WTC11 (cell line): ENCODE data around the gene ADAM8. TPM values are rescaled to one million over a fixed set of nuclear protein-coding genes. Genes with fewer than 3 reads are reported as not detected.

Experiments
- CREB1 ChIP-seq: sonication (generic); formaldehyde crosslinking; IDR thresholded peaks from 2 replicates; pipeline ENCODE4 v1.8.0; 2023; ENCODE audit warnings: mild to moderate bottlenecking, missing genetic modification reagents
- CREM ChIP-seq: sonication (generic); formaldehyde crosslinking; IDR thresholded peaks from 2 replicates; pipeline ENCODE4 v1.8.1; 2022; ENCODE audit warnings: mild to moderate bottlenecking, missing genetic modification reagents, moderate library complexity
- ELF4 ChIP-seq: sonication (generic); formaldehyde crosslinking; IDR thresholded peaks from 2 replicates; pipeline ENCODE4 v1.8.1; 2022; ENCODE audit warnings: low read depth, mild to moderate bottlenecking, moderate library complexity, missing genetic modification reagents
- EMX1 ChIP-seq: fragments of 250-450 bp; sonication (Bioruptor Pico); IDR thresholded peaks from 2 replicates; pipeline ENCODE4 v1.8.0; 2021; ENCODE audit warnings: mild to moderate bottlenecking
- FOXJ3 ChIP-seq: sonication (generic); formaldehyde crosslinking; IDR thresholded peaks from 2 replicates; pipeline ENCODE4 v1.9.0; 2021; ENCODE audit warnings: missing genetic modification reagents, mild to moderate bottlenecking, borderline replicate concordance
- FOXK1 ChIP-seq: sonication (generic); formaldehyde crosslinking; IDR thresholded peaks from 2 replicates; pipeline ENCODE4 v1.8.0; 2022; ENCODE audit warnings: mild to moderate bottlenecking, moderate library complexity, missing genetic modification reagents
- GRHL2 ChIP-seq: fragments of 250-450 bp; sonication (Bioruptor Pico); IDR thresholded peaks from 2 replicates; pipeline ENCODE4 v1.8.0; 2022; ENCODE audit warnings: mild to moderate bottlenecking, moderate library complexity; ENCODE audit not compliant: insufficient replicate concordance, severe bottlenecking
- JAZF1 ChIP-seq: fragments of 250-450 bp; sonication (Bioruptor Pico); IDR thresholded peaks from 2 replicates; pipeline ENCODE4 v1.9.0; 2021; ENCODE audit warnings: moderate library complexity, mild to moderate bottlenecking, inconsistent platforms
- KAT7 ChIP-seq: sonication (generic); formaldehyde crosslinking; IDR thresholded peaks from 2 replicates; pipeline ENCODE4 v1.8.1; 2023; ENCODE audit warnings: missing genetic modification reagents, mild to moderate bottlenecking, borderline replicate concordance
- MXD4 ChIP-seq: fragments of 250-450 bp; sonication (Bioruptor Pico); IDR thresholded peaks from 2 replicates; pipeline ENCODE4 v1.8.0; 2021; ENCODE audit warnings: mild to moderate bottlenecking, moderate library complexity, borderline replicate concordance
- NFYB ChIP-seq: sonication (generic); formaldehyde crosslinking; conservative IDR thresholded peaks from 2 replicates; pipeline ENCODE4 v1.8.0; 2022; ENCODE audit warnings: low read depth, missing genetic modification reagents
- NR2C2 ChIP-seq: sonication (generic); formaldehyde crosslinking; IDR thresholded peaks from 2 replicates; pipeline ENCODE4 v1.8.0; 2022; ENCODE audit warnings: mild to moderate bottlenecking, missing genetic modification reagents
- TEAD1 ChIP-seq: sonication (generic); formaldehyde crosslinking; IDR thresholded peaks from 2 replicates; pipeline ENCODE4 v1.8.0; 2022; ENCODE audit warnings: mild to moderate bottlenecking, missing genetic modification reagents
- TEAD4 ChIP-seq: sonication (generic); formaldehyde crosslinking; IDR thresholded peaks from 2 replicates; pipeline ENCODE4 v1.8.0; 2022; ENCODE audit warnings: mild to moderate bottlenecking, missing genetic modification reagents
- ZNF121 ChIP-seq: sonication (generic); formaldehyde crosslinking; IDR thresholded peaks from 2 replicates; pipeline ENCODE4 v1.8.0; 2023; ENCODE audit warnings: missing genetic modification reagents
- ZNF219 ChIP-seq: sonication (generic); formaldehyde crosslinking; IDR thresholded peaks from 2 replicates; pipeline ENCODE4 v1.8.0; 2023; ENCODE audit warnings: missing genetic modification reagents, mild to moderate bottlenecking, borderline replicate concordance
- ZNF232 ChIP-seq: sonication (generic); formaldehyde crosslinking; IDR thresholded peaks from 2 replicates; pipeline ENCODE4 v1.8.0; 2022; ENCODE audit warnings: mild to moderate bottlenecking, missing genetic modification reagents
- ZNF317 ChIP-seq: sonication (generic); formaldehyde crosslinking; IDR thresholded peaks from 2 replicates; pipeline ENCODE4 v1.8.1; 2023; ENCODE audit warnings: low read depth, mild to moderate bottlenecking, moderate library complexity, missing genetic modification reagents, borderline replicate concordance
- ZNF396 ChIP-seq: fragments of 250-450 bp; sonication (Bioruptor Pico); IDR thresholded peaks from 2 replicates; pipeline ENCODE4 v1.8.0; 2021; ENCODE audit warnings: mild to moderate bottlenecking, moderate library complexity, borderline replicate concordance
- ZNF416 ChIP-seq: fragments of 250-450 bp; sonication (Bioruptor Pico); IDR thresholded peaks from 2 replicates; pipeline ENCODE4 v1.9.0; 2021; ENCODE audit warnings: mild to moderate bottlenecking, inconsistent platforms
- ZNF423 ChIP-seq: fragments of 250-450 bp; sonication (Bioruptor Pico); IDR thresholded peaks from 2 replicates; pipeline ENCODE4 v2.1.2; 2022; ENCODE audit warnings: mild to moderate bottlenecking, moderate library complexity
- ZNF671 ChIP-seq: fragments of 250-450 bp; sonication (Bioruptor Pico); IDR thresholded peaks from 2 replicates; pipeline ENCODE4 v1.8.0; 2021; ENCODE audit warnings: mild to moderate bottlenecking
- total RNA-seq: library from RNA; stranded (reverse); gene quantifications from 3 replicates; pipeline ENCODE4 v1.2.3, GENCODE V29; 2021
- TF ChIP-seq, protein P1 (sequence below): fragments of 250-450 bp; sonication (Bioruptor Pico); IDR thresholded peaks from 2 replicates; pipeline ENCODE4 v2.1.2; 2022; ENCODE audit warnings: mild to moderate bottlenecking, moderate library complexity
- TF ChIP-seq, protein P2 (sequence below): sonication (generic); formaldehyde crosslinking; IDR thresholded peaks from 2 replicates; pipeline ENCODE4 v1.8.0; 2023; ENCODE audit warnings: missing genetic modification reagents, mild to moderate bottlenecking, borderline replicate concordance
- TF ChIP-seq, protein P3 (sequence below): sonication (generic); formaldehyde crosslinking; IDR thresholded peaks from 2 replicates; pipeline ENCODE4 v1.8.0; 2022; ENCODE audit warnings: mild to moderate bottlenecking, missing genetic modification reagents
- TF ChIP-seq, protein P4 (sequence below): sonication (generic); formaldehyde crosslinking; IDR thresholded peaks from 2 replicates; pipeline ENCODE4 v1.8.0; 2022; ENCODE audit warnings: missing genetic modification reagents
- TF ChIP-seq, protein P5 (sequence below): fragments of 250-450 bp; sonication (Bioruptor Pico); IDR thresholded peaks from 2 replicates; pipeline ENCODE4 v1.8.0; 2021; ENCODE audit warnings: mild to moderate bottlenecking
- TF ChIP-seq, protein P6 (sequence below): sonication (generic); formaldehyde crosslinking; IDR thresholded peaks from 2 replicates; pipeline ENCODE4 v1.8.1; 2023; ENCODE audit warnings: mild to moderate bottlenecking, missing genetic modification reagents, moderate library complexity

ADAM8 gene
- total RNA-seq, 1 experiment from 2014 or later: 7.2 TPM

DNA sequence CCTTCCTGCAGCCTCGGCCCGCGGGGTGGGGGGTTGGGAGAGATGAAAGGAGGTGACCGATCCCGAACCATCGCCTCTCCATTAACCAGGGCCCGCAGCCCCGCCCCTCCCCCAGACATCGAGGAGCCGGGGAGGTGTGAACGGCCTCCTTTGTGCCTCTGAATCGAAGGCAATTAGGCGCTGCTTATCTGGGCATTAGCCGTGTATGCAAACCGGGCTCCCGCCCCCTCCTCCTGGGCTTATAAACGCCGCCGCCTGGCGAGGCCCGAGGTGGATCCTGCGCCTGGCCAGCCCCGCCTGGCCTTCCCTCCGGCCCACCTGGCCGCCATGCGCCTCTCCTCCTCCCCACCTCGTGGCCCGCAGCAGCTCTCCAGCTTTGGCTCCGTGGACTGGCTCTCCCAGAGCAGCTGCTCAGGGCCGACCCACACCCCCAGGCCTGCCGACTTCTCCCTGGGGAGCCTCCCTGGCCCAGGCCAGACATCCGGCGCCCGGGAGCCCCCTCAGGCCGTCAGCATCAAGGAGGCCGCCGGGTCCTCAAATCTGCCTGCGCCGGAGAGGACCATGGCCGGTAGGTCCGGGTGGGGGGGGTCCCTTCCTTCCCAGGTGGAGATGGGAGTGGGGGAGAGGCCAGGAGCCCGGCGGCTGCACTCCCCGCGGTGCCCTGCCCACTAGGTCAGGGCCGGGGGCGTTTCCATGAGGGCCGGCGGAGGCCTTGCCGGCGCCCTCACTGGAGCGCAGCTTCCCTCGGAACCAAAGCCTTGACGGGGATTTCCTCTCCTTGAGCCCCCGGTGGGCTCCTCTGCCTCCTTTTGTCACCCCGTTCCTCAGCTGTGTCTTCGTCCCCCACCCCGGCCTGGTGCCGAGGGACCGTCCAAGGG, 38.8 kb downstream of the ADAM8 start, which contains the start of gene VENTX (continued):
- TF ChIP-seq CREB1 (CRISPR knock-in tag): peak; percentile 81; the same call in 1 of the 2 replicates
- no peak for TF ChIP-seq ZNF317 (CRISPR knock-in tag)
- TF ChIP-seq CREM (CRISPR knock-in tag): no peak; the same call in 1 of the 2 replicates
- TF ChIP-seq ZNF219 (CRISPR knock-in tag): peak; percentile 87; the same call in 1 of the 2 replicates
- TF ChIP-seq, protein P1, sequence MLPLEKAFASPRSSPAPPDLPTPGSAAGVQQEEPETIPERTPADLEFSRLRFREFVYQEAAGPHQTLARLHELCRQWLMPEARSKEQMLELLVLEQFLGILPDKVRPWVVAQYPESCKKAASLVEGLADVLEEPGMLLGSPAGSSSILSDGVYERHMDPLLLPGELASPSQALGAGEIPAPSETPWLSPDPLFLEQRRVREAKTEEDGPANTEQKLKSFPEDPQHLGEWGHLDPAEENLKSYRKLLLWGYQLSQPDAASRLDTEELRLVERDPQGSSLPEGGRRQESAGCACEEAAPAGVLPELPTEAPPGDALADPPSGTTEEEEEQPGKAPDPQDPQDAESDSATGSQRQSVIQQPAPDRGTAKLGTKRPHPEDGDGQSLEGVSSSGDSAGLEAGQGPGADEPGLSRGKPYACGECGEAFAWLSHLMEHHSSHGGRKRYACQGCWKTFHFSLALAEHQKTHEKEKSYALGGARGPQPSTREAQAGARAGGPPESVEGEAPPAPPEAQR (CRISPR knock-in tag): no peak
- TF ChIP-seq MXD4: no peak
- no peak for TF ChIP-seq ZNF671
- TF ChIP-seq ZNF232 (CRISPR knock-in tag): peak; percentile 72
- peak; percentile 72; the same call in 1 of the 2 replicates for TF ChIP-seq TEAD4 (CRISPR knock-in tag)
- TF ChIP-seq, protein P2, sequence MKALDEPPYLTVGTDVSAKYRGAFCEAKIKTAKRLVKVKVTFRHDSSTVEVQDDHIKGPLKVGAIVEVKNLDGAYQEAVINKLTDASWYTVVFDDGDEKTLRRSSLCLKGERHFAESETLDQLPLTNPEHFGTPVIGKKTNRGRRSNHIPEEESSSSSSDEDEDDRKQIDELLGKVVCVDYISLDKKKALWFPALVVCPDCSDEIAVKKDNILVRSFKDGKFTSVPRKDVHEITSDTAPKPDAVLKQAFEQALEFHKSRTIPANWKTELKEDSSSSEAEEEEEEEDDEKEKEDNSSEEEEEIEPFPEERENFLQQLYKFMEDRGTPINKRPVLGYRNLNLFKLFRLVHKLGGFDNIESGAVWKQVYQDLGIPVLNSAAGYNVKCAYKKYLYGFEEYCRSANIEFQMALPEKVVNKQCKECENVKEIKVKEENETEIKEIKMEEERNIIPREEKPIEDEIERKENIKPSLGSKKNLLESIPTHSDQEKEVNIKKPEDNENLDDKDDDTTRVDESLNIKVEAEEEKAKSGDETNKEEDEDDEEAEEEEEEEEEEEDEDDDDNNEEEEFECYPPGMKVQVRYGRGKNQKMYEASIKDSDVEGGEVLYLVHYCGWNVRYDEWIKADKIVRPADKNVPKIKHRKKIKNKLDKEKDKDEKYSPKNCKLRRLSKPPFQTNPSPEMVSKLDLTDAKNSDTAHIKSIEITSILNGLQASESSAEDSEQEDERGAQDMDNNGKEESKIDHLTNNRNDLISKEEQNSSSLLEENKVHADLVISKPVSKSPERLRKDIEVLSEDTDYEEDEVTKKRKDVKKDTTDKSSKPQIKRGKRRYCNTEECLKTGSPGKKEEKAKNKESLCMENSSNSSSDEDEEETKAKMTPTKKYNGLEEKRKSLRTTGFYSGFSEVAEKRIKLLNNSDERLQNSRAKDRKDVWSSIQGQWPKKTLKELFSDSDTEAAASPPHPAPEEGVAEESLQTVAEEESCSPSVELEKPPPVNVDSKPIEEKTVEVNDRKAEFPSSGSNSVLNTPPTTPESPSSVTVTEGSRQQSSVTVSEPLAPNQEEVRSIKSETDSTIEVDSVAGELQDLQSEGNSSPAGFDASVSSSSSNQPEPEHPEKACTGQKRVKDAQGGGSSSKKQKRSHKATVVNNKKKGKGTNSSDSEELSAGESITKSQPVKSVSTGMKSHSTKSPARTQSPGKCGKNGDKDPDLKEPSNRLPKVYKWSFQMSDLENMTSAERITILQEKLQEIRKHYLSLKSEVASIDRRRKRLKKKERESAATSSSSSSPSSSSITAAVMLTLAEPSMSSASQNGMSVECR: no peak; the same call in 1 of the 2 replicates
- TF ChIP-seq, protein P3, sequence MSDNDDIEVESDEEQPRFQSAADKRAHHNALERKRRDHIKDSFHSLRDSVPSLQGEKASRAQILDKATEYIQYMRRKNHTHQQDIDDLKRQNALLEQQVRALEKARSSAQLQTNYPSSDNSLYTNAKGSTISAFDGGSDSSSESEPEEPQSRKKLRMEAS (CRISPR knock-in tag): peak; percentile 96
- TF ChIP-seq JAZF1 (CRISPR knock-in tag): no peak
- TF ChIP-seq, protein P4, sequence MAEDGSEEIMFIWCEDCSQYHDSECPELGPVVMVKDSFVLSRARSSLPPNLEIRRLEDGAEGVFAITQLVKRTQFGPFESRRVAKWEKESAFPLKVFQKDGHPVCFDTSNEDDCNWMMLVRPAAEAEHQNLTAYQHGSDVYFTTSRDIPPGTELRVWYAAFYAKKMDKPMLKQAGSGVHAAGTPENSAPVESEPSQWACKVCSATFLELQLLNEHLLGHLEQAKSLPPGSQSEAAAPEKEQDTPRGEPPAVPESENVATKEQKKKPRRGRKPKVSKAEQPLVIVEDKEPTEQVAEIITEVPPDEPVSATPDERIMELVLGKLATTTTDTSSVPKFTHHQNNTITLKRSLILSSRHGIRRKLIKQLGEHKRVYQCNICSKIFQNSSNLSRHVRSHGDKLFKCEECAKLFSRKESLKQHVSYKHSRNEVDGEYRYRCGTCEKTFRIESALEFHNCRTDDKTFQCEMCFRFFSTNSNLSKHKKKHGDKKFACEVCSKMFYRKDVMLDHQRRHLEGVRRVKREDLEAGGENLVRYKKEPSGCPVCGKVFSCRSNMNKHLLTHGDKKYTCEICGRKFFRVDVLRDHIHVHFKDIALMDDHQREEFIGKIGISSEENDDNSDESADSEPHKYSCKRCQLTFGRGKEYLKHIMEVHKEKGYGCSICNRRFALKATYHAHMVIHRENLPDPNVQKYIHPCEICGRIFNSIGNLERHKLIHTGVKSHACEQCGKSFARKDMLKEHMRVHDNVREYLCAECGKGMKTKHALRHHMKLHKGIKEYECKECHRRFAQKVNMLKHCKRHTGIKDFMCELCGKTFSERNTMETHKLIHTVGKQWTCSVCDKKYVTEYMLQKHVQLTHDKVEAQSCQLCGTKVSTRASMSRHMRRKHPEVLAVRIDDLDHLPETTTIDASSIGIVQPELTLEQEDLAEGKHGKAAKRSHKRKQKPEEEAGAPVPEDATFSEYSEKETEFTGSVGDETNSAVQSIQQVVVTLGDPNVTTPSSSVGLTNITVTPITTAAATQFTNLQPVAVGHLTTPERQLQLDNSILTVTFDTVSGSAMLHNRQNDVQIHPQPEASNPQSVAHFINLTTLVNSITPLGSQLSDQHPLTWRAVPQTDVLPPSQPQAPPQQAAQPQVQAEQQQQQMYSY (CRISPR knock-in tag): peak; percentile 51
- TF ChIP-seq NR2C2 (CRISPR knock-in tag): peak; percentile 62
- no peak for TF ChIP-seq EMX1 (CRISPR knock-in tag)
- no peak for TF ChIP-seq FOXJ3 (CRISPR knock-in tag)
- no peak for TF ChIP-seq ZNF396 (CRISPR knock-in tag)
- no peak for TF ChIP-seq ZNF121 (CRISPR knock-in tag)
- no peak for TF ChIP-seq GRHL2 (CRISPR knock-in tag)
- 0 out of 2 replicates have a peak, but pooled peaks have one; percentile 63 for TF ChIP-seq KAT7 (CRISPR knock-in tag)
- no peak; the same call in 1 of the 2 replicates for TF ChIP-seq NFYB (CRISPR knock-in tag)
- peak; percentile 52; the same call in 1 of the 2 replicates for TF ChIP-seq TEAD1 (CRISPR knock-in tag)
- TF ChIP-seq, protein P5, sequence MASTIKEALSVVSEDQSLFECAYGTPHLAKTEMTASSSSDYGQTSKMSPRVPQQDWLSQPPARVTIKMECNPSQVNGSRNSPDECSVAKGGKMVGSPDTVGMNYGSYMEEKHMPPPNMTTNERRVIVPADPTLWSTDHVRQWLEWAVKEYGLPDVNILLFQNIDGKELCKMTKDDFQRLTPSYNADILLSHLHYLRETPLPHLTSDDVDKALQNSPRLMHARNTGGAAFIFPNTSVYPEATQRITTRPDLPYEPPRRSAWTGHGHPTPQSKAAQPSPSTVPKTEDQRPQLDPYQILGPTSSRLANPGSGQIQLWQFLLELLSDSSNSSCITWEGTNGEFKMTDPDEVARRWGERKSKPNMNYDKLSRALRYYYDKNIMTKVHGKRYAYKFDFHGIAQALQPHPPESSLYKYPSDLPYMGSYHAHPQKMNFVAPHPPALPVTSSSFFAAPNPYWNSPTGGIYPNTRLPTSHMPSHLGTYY (CRISPR knock-in tag): 0 out of 2 replicates have a peak, but pooled peaks have one; percentile 8
- no peak for TF ChIP-seq ELF4
- no peak for TF ChIP-seq ZNF416 (CRISPR knock-in tag)
- TF ChIP-seq ZNF423 (CRISPR knock-in tag): 0 out of 2 replicates have a peak, but pooled peaks have one; percentile 5
- TF ChIP-seq, protein P6, sequence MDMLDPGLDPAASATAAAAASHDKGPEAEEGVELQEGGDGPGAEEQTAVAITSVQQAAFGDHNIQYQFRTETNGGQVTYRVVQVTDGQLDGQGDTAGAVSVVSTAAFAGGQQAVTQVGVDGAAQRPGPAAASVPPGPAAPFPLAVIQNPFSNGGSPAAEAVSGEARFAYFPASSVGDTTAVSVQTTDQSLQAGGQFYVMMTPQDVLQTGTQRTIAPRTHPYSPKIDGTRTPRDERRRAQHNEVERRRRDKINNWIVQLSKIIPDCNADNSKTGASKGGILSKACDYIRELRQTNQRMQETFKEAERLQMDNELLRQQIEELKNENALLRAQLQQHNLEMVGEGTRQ: 0 out of 2 replicates have a peak, but pooled peaks have one; percentile 11
- TF ChIP-seq FOXK1 (CRISPR knock-in tag): peak; percentile 67
